Mesothelial cell of epicardium (in vitro differentiated cells): Measurements from ENCODE around the gene FCHSD2. TPM values are rescaled to one million over a fixed set of nuclear protein-coding genes. Genes with fewer than 3 reads are reported as not detected.

Experiments
- DNase-seq, 2 experiments: peaks; one replicate each; pipeline ENCODE4 v3.0.0; 2021; ENCODE audit warnings: low spot score in 2 of 2; ENCODE audit not compliant: unreplicated experiment in 2 of 2
- H3K27ac Mint-ChIP-seq: 2 replicates; pipeline ENCODE4 v1.8.0; 2021; ENCODE audit warnings: mixed read lengths
- H3K27me3 Mint-ChIP-seq: 2 replicates; pipeline ENCODE4 v1.8.0; 2021; ENCODE audit warnings: low read depth, mixed read lengths
- H3K36me3 Mint-ChIP-seq: 2 replicates; pipeline ENCODE4 v1.8.0; 2021; ENCODE audit warnings: mixed read lengths
- H3K4me1 Mint-ChIP-seq: 2 replicates; pipeline ENCODE4 v1.8.0; 2021; ENCODE audit warnings: mixed read lengths
- H3K4me3 Mint-ChIP-seq: 2 replicates; pipeline ENCODE4 v1.8.0; 2021; ENCODE audit warnings: mild to moderate bottlenecking, moderate library complexity, mixed read lengths
- H3K9me3 Mint-ChIP-seq: 2 replicates; pipeline ENCODE4 v1.8.0; 2021; ENCODE audit warnings: mixed read lengths
- total RNA-seq: library from RNA; stranded (reverse); gene quantifications from 3 replicates; pipeline ENCODE4 v1.2.1, GENCODE V29; 2021
- TF ChIP-seq, protein P1 (sequence below): fragments of 200-600 bp; sonication (generic); IDR thresholded peaks from one replicate; pipeline ENCODE4 v1.5.0; 2021; ENCODE audit warnings: antibody characterized with exemption; ENCODE audit not compliant: unreplicated experiment

Gene FCHSD2
- total RNA-seq, 1 donor from 2014 or later, result 33.8 TPM

DNA sequence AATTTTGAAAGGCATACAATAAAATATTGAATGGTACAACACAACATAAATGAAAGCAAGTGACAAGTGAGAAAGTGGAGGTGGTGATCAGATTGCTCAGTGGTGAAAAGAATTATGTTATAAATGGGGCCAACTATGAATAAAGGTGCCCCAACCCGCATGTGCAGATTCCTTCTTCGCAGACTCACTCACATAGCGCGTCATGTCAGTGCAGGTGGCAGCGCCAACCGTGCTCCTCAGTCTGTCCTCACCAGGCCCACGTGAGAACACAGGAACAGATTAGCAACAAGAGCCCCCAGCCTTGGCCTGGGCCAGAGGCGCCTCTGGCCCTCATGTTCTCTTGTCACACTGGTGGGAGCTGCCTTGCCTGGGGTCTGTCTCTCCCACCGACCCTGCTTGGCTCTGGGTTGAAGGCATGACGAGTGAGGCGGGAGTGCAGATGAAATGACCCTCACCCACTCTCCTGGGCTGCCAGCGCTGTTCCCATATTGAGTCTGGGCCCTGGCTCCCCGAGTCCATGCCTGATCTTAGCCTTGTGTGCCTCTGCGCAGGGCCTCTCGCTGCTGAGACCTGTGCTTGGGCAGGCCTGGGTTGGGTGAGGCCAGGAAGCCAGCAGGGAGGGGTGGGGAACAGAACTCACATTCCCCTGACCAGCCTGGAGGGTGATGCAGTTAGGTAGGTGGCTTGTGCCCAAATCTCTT is 321.5 kb downstream of the FCHSD2 start:
- H3K9me3 Mint-ChIP-seq, result no peaks in the 10 kb centered on the region
- H3K4me3 Mint-ChIP-seq, result peak overlapping the region; percentile 63
- H3K27me3 Mint-ChIP-seq, result no peaks in the 10 kb centered on the region
- H3K4me1 Mint-ChIP-seq, result peaks cover 15% of the 10 kb centered on the region
- DNase-seq, result no peak
- no peak overlapping the region for H3K27ac Mint-ChIP-seq
- TF ChIP-seq, protein P1, sequence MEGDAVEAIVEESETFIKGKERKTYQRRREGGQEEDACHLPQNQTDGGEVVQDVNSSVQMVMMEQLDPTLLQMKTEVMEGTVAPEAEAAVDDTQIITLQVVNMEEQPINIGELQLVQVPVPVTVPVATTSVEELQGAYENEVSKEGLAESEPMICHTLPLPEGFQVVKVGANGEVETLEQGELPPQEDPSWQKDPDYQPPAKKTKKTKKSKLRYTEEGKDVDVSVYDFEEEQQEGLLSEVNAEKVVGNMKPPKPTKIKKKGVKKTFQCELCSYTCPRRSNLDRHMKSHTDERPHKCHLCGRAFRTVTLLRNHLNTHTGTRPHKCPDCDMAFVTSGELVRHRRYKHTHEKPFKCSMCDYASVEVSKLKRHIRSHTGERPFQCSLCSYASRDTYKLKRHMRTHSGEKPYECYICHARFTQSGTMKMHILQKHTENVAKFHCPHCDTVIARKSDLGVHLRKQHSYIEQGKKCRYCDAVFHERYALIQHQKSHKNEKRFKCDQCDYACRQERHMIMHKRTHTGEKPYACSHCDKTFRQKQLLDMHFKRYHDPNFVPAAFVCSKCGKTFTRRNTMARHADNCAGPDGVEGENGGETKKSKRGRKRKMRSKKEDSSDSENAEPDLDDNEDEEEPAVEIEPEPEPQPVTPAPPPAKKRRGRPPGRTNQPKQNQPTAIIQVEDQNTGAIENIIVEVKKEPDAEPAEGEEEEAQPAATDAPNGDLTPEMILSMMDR, result no peak
- H3K36me3 Mint-ChIP-seq, result peaks cover 8% of the 10 kb centered on the region

- Mint-ChIP-seq H3K27me3 (no peaks in the 10 kb centered on the region), H3K4me1 (peaks cover 22% of the 10 kb centered on the region), H3K9me3 (no peaks in the 10 kb centered on the region), H3K4me3 (no peak overlapping the region), H3K27ac (no peak overlapping the region), H3K36me3 (peaks cover 8% of the 10 kb centered on the region)
- TF ChIP-seq, protein P1, result no peak
- no peak for DNase-seq
Measured at GRCh38 chr11:72818971-72819370, 323.1 kb downstream of the FCHSD2 start.

- Mint-ChIP-seq H3K27ac (no peak overlapping the region), H3K27me3 (no peaks in the 10 kb centered on the region), H3K36me3 (peaks cover 8% of the 10 kb centered on the region), H3K9me3 (no peaks in the 10 kb centered on the region), H3K4me1 (peaks cover 31% of the 10 kb centered on the region), H3K4me3 (no peak overlapping the region)
- TF ChIP-seq, protein P1, result no peak
- DNase-seq, result no peak
Measured at GRCh38 chr11:72817966-72818365, 324.2 kb downstream of the FCHSD2 start.

DNA sequence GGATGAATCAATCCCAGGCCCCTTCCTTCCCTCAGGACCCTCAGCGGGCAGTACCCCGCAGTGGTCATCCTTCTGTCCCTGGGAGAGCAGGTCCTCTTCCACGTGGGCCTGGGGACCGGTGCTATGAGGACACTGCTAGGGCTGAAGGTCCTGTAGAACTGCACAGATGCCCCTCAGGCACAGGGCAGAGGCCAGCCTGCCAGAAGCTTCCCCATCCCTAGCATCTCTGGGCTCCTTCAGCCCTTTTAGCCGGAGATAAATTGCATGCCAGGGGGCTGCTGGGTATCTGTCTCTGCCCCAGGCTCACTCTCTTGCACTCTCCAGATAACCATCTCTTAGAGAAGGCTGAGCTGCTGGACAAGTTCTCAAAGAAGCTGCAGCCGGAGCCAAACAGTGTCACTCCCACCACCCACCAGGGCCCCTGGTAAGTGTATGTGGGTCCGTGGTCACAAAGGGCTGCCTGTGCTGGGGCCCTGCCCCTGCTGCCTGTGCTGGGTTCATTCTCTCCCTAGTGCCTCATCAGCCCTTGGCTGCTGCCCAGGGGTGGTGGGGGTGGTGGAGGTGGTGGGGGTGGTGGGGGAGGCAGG is 325.6 kb downstream of the FCHSD2 start:
- Mint-ChIP-seq H3K4me3 (peak overlapping the region; percentile 15), H3K27ac (no peak overlapping the region), H3K27me3 (no peaks in the 10 kb centered on the region), H3K4me1 (peaks cover 38% of the 10 kb centered on the region), H3K36me3 (peaks cover 8% of the 10 kb centered on the region), H3K9me3 (no peaks in the 10 kb centered on the region)
- no peak for DNase-seq
- TF ChIP-seq, protein P1, result no peak

GRCh38 chr11:72815110-72815618 is 327.0 kb downstream of the FCHSD2 start:
- DNase-seq, result no peak
- TF ChIP-seq, protein P1, result no peak
- Mint-ChIP-seq H3K4me3 (peak overlapping the region; percentile 93), H3K9me3 (no peaks in the 10 kb centered on the region), H3K27me3 (no peaks in the 10 kb centered on the region), H3K36me3 (peaks cover 13% of the 10 kb centered on the region), H3K4me1 (peaks cover 31% of the 10 kb centered on the region), H3K27ac (peak overlapping the region; percentile 97)
